Lower lobe of right lung (tissue), 2 donors: ENCODE measurements around the gene DYNC1I2. TPM values are rescaled to one million over a fixed set of nuclear protein-coding genes. Genes with fewer than 3 reads are reported as not detected.
"Not testable (repeated sequence)": the region's sequence is repeated elsewhere in the genome, so short reads cannot be mapped to it uniquely, and the experiment has no call there.

Experiments used
- ATAC-seq, 2 donors: fragments of 200-7000 bp; cut with Tn5 transposase; one replicate each; pipeline ENCODE4 v1.9.1; 2020 to 2022; ENCODE audit warnings: mild to moderate bottlenecking in 2 of 2, moderate library complexity in 2 of 2
- DNase-seq: peaks from one replicate; pipeline ENCODE4 v3.0.0-alpha.2; 2020
- H3K27ac ChIP-seq: fragments of 200-600 bp; one replicate; pipeline ENCODE4 v1.8.0; 2022
- H3K27me3 ChIP-seq: fragments of 200-600 bp; one replicate; pipeline ENCODE4 v1.8.0; 2022; ENCODE audit warnings: low read depth
- H3K36me3 ChIP-seq: fragments of 200-600 bp; one replicate; pipeline ENCODE4 v1.8.0; 2022; ENCODE audit warnings: mild to moderate bottlenecking
- H3K4me1 ChIP-seq: fragments of 200-600 bp; one replicate; pipeline ENCODE4 v1.8.0; 2022
- H3K4me3 ChIP-seq: fragments of 200-600 bp; one replicate; pipeline ENCODE4 v1.8.0; 2022; ENCODE audit warnings: mild to moderate bottlenecking
- H3K9me3 ChIP-seq: fragments of 200-600 bp; one replicate; pipeline ENCODE4 v1.8.0; 2022
- CTCF ChIP-seq: fragments of 200-600 bp; IDR thresholded peaks from one replicate; pipeline ENCODE4 v1.8.0; 2022; ENCODE audit warnings: antibody characterized with exemption, mild to moderate bottlenecking
- intact Hi-C: fragments of 100-400 bp; cut with DNase I; formaldehyde crosslinking; loops from one replicate; pipeline ENCODE4 v1.11.0; 2022
- total RNA-seq: library from RNA; stranded (reverse); fragmentation: NEBNext Ultra II Directional; extraction: Animal tissue kit (Norgen Biotek cat#: 25700); gene quantifications from one replicate; pipeline ENCODE4 v1.2.1, GENCODE V29; 2021
- donor health status: DM: no; HTN: yes; CAD: no; lungs with severe emphysema.

DYNC1I2 gene
- total RNA-seq, 1 donor from 2014 or later = 77.2 TPM

- no peak overlapping the region for H3K4me3 ChIP-seq
- DNase-seq (no peak), ATAC-seq (no peak)
- no peaks in the 10 kb centered on the region for H3K27me3 ChIP-seq
- H3K36me3 ChIP-seq = peaks cover 19% of the 10 kb centered on the region
- H3K9me3 ChIP-seq = no peaks in the 10 kb centered on the region
- H3K4me1 ChIP-seq = no peaks in the 10 kb centered on the region
- TF ChIP-seq CTCF = no peak
- intact Hi-C loops = no loop called here
- H3K27ac ChIP-seq = no peak overlapping the region
These were observed 76.3 kb downstream of the DYNC1I2 start for GRCh38 chr2:171763602-171764001.

- no peak overlapping the region for H3K4me3 ChIP-seq
- no peaks in the 10 kb centered on the region for H3K4me1 ChIP-seq
- ATAC-seq (no peak), DNase-seq (no peak)
- intact Hi-C loops = no loop called here
- H3K9me3 ChIP-seq = peaks cover 3% of the 10 kb centered on the region
- H3K27ac ChIP-seq = no peak overlapping the region
- no peak for TF ChIP-seq CTCF
- no peaks in the 10 kb centered on the region for H3K27me3 ChIP-seq
- H3K36me3 ChIP-seq = peaks cover 3% of the 10 kb centered on the region
These were observed 84.2 kb downstream of the DYNC1I2 start for GRCh38 chr2:171771463-171771862.

- Histone ChIP-seq H3K4me1 (no peaks in the 10 kb centered on the region), H3K27me3 (no peaks in the 10 kb centered on the region), H3K9me3 (peaks cover 3% of the 10 kb centered on the region), H3K4me3 (no peak overlapping the region), H3K36me3 (peaks cover 2% of the 10 kb centered on the region), H3K27ac (no peak overlapping the region)
- DNase-seq = no peak
- TF ChIP-seq CTCF = no peak
- intact Hi-C loops = no loop called here
- no peak for ATAC-seq
These were observed 85.1 kb downstream of the DYNC1I2 start for GRCh38 chr2:171772373-171772772.

- H3K27ac ChIP-seq, intact Hi-C loops, H3K4me3 ChIP-seq, ATAC-seq, H3K4me1 ChIP-seq, DNase-seq, H3K36me3 ChIP-seq, H3K9me3 ChIP-seq, H3K27me3 ChIP-seq: not testable (repeated sequence)
These were observed 87.3 kb downstream of the DYNC1I2 start for GRCh38 chr2:171774581-171774980.

- no peaks in the 10 kb centered on the region for H3K4me1 ChIP-seq
- peaks cover 7% of the 10 kb centered on the region for H3K36me3 ChIP-seq
- intact Hi-C loops = no loop called here
- no peak overlapping the region for H3K27ac ChIP-seq
- H3K4me3 ChIP-seq = no peak overlapping the region
- H3K27me3 ChIP-seq = no peaks in the 10 kb centered on the region
- H3K9me3 ChIP-seq = no peaks in the 10 kb centered on the region
- ATAC-seq (no peak), DNase-seq (no peak)
- TF ChIP-seq CTCF = no peak
These were observed 91.2 kb downstream of the DYNC1I2 start for GRCh38 chr2:171778515-171778914.

- Histone ChIP-seq H3K27me3 (no peaks in the 10 kb centered on the region), H3K4me3 (no peak overlapping the region), H3K9me3 (no peaks in the 10 kb centered on the region), H3K4me1 (no peaks in the 10 kb centered on the region), H3K36me3 (peaks cover 64% of the 10 kb centered on the region), H3K27ac (no peak overlapping the region)
- ATAC-seq = no peak
- intact Hi-C loops = no loop called here
- DNase-seq = no peak
- TF ChIP-seq CTCF = no peak
These were observed 98.2 kb downstream of the DYNC1I2 start for GRCh38 chr2:171785450-171785849.
